HUES48 (cell line): ENCODE data around the gene BRD8.
A peak's percentile ranks its signal among the peaks of the same experiment; 100 is the strongest.
"Not testable (repeated sequence)": the region's sequence is repeated elsewhere in the genome, so short reads cannot be mapped to it uniquely, and the experiment has no call there.

Source experiments
- H3K27ac ChIP-seq: one replicate; pipeline ENCODE4 v1.7.0; 2013; ENCODE audit warnings: low read depth, low read length, inconsistent platforms
- H3K27me3 ChIP-seq: 2 replicates; pipeline ENCODE4 v1.6.1; 2013; ENCODE audit warnings: mild to moderate bottlenecking, low read length; ENCODE audit not compliant: control insufficient read depth, insufficient read depth
- H3K36me3 ChIP-seq: 2 replicates; pipeline ENCODE4 v1.6.1; 2013; ENCODE audit warnings: low read length; ENCODE audit not compliant: control insufficient read depth, insufficient read depth
- H3K4me1 ChIP-seq: 2 replicates; pipeline ENCODE4 v1.6.1; 2013; ENCODE audit warnings: mild to moderate bottlenecking, low read length; ENCODE audit not compliant: control insufficient read depth, insufficient read depth
- H3K4me3 ChIP-seq: 2 replicates; pipeline ENCODE4 v1.5.1; 2013; ENCODE audit warnings: mild to moderate bottlenecking, low read depth, low read length
- H3K9ac ChIP-seq: 2 replicates; pipeline ENCODE4 v1.6.1; 2013; ENCODE audit warnings: mild to moderate bottlenecking, low read depth, low read length, moderate library complexity
- H3K9me3 ChIP-seq: 2 replicates; pipeline ENCODE4 v1.6.1; 2013; ENCODE audit warnings: low read length; ENCODE audit not compliant: control insufficient read depth, insufficient read depth

The BRD8 gene, protein sequence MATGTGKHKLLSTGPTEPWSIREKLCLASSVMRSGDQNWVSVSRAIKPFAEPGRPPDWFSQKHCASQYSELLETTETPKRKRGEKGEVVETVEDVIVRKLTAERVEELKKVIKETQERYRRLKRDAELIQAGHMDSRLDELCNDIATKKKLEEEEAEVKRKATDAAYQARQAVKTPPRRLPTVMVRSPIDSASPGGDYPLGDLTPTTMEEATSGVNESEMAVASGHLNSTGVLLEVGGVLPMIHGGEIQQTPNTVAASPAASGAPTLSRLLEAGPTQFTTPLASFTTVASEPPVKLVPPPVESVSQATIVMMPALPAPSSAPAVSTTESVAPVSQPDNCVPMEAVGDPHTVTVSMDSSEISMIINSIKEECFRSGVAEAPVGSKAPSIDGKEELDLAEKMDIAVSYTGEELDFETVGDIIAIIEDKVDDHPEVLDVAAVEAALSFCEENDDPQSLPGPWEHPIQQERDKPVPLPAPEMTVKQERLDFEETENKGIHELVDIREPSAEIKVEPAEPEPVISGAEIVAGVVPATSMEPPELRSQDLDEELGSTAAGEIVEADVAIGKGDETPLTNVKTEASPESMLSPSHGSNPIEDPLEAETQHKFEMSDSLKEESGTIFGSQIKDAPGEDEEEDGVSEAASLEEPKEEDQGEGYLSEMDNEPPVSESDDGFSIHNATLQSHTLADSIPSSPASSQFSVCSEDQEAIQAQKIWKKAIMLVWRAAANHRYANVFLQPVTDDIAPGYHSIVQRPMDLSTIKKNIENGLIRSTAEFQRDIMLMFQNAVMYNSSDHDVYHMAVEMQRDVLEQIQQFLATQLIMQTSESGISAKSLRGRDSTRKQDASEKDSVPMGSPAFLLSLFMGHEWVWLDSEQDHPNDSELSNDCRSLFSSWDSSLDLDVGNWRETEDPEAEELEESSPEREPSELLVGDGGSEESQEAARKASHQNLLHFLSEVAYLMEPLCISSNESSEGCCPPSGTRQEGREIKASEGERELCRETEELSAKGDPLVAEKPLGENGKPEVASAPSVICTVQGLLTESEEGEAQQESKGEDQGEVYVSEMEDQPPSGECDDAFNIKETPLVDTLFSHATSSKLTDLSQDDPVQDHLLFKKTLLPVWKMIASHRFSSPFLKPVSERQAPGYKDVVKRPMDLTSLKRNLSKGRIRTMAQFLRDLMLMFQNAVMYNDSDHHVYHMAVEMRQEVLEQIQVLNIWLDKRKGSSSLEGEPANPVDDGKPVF

DNA sequence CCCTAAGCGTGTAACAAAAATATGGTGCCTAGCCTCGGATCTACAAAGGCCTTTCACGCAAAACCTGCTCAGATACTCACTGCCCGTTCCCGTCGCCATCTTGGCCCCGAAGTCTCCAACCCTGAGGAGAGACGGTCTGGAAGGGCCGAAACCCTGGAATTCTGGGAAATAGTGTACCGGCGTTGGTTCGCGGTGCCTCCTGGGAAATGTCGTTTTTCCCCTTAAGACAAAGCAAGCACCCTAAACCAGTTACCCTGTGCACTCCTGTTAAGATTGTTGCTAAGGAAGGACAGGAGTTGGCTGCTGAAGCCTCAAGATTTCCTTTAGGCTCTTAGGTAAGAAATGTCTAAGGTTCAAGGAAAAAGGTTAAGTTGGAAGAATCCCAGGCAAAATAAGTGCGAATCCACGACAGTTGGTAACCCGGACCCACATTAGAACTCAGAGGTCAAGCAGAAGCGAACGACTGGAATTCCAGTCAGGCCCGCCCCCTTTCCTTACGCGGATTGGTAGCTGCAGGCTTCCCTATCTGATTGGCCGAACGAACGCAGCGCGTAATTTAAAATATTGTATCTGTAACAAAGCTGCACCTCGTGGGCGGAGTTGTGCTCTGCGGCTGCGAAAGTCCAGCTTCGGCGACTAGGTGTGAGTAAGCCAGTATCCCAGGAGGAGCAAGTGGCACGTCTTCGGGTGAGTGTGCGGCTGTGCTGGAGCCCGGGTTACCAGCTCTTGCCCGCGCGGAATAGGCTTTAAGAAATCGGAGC lies at the start of gene BRD8, which contains the start of gene KIF20A:
TSS of gene BRD8 (minus strand) at position 115 of the 761 bp plus-strand sequence. CDS start at position 99, 16 bp downstream.
TSS of gene KIF20A (plus strand) at position 597 of the 761 bp plus-strand sequence. CDS start 569 bp downstream, outside the sequence.
- Histone ChIP-seq H3K27ac (peak within 1 kb of the TSS; percentile 92), H3K9ac (peak within 1 kb of the TSS; percentile 88), H3K4me3 (peak within 1 kb of the TSS; percentile 87), H3K27me3 (no peaks in the 10 kb centered on the region), H3K4me1 (0 out of 2 replicates have a peak, but pooled peaks cover 3% of the 10 kb centered on the region), H3K36me3 (peaks cover 60% of the 10 kb centered on the region), H3K9me3 (no peaks in the 10 kb centered on the region)

DNA sequence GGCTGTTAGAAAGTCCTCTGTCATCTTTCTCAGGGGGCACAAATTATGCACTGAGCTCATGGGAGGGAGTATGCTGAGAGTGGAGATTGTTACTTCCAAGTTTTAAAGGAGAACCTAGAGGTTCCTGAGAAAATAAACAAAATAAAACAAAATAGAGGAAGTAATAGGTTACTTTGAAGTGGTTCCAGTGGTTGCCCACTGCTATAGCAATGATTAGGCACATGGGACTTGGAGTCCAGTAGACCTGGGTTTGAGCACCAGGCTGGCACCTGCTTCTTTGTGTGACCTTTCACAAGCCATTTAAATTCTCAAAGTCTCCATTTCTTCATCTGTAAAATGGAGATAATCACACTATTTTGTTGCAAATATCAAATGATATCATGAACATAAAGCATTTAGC lies 48.5 kb upstream of the BRD8 start:
- Histone ChIP-seq H3K4me1 (no peaks in the 10 kb centered on the region), H3K36me3 (no peaks in the 10 kb centered on the region), H3K27ac (no peak overlapping the region), H3K9ac (no peak overlapping the region), H3K27me3 (no peaks in the 10 kb centered on the region), H3K4me3 (no peak overlapping the region), H3K9me3 (no peaks in the 10 kb centered on the region)

DNA sequence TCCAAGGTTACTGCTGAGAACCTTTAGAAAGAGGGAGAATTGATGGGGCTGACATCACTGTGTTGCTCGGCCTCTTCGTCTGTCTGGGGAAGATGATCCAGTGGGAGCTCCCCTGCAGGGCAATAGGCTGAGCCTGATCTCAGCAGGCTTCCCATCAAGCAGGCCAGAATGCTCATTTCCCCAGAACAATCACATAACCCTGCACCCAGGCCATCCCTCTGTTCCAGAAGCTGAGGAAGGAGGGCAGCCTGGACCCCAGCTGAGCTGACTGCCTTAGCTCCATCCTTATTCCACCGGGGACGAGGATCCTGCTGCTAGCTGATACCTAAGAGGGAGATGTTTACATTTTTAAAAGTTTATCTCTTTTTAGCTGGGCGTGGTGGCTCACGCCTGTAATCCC lies 46.3 kb upstream of the BRD8 start:
- no peak overlapping the region for H3K27ac ChIP-seq
- H3K9me3 ChIP-seq = no peaks in the 10 kb centered on the region
- H3K36me3 ChIP-seq = no peaks in the 10 kb centered on the region
- H3K27me3 ChIP-seq = no peaks in the 10 kb centered on the region
- H3K4me3 ChIP-seq = no peak overlapping the region
- no peaks in the 10 kb centered on the region for H3K4me1 ChIP-seq
- H3K9ac ChIP-seq = no peak overlapping the region

DNA sequence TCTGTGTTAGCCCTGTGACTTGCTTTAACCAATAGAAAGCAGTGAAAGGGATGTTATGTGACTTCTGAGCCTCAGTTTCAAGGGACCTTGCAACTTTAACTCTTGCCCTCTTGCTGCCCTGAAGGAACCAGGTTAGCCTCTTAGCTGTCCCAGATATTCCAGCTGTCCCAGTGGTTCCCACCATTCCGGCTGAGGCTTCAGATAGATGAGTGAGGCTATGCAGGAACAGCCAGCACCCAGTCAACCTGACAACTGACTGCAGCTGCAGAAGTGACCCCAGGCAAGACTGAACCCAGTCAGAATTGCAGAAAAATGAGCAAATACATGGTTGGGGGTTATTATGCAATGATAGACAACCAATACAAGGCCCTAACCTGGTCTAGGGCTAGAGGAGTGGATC lies 45.1 kb upstream of the BRD8 start:
- Histone ChIP-seq H3K27ac (no peak overlapping the region), H3K36me3 (no peaks in the 10 kb centered on the region)

GRCh38 chr5:138216799-138217198 lies 38.4 kb upstream of the BRD8 start:
- Histone ChIP-seq H3K4me1 (0 out of 2 replicates have a peak, but pooled peaks cover 2% of the 10 kb centered on the region), H3K27ac (no peak overlapping the region), H3K9ac (no peak overlapping the region), H3K27me3 (no peaks in the 10 kb centered on the region), H3K4me3 (no peak overlapping the region), H3K9me3 (peaks cover 3% of the 10 kb centered on the region; the same call in 1 of the 2 replicates), H3K36me3 (no peaks in the 10 kb centered on the region)

More for the DNA sequence above, 45.1 kb upstream of the BRD8 start:
- Histone ChIP-seq H3K9ac (no peak overlapping the region), H3K4me3 (no peak overlapping the region), H3K9me3 (peaks cover 3% of the 10 kb centered on the region; the same call in 1 of the 2 replicates), H3K4me1 (no peaks in the 10 kb centered on the region), H3K27me3 (no peaks in the 10 kb centered on the region)

- peak within 1 kb of the TSS; percentile 89 for H3K27ac ChIP-seq
Measured at GRCh38 chr5:138213161-138214029, 35.0 kb upstream of the BRD8 start, which contains the start of gene CDC23. CDC23 (minus strand) TSS chr5:138213323; CDS start chr5:138213312, 11 bp downstream.

DNA sequence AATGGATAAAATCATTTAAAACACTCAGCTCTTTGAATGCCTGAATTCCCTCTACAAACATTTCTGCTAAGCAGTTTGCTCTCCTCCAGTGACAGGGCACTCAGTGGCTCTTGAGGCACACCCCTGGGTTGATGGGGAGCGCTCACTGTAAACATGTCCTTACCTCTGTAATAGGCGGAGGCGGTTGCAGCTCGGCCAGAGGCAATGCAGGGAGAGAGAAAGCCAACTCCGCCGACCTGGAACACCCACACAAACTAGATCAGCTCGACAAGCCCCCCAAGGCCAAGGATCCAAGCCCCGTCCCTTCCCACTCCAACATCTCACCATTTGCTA lies 34.4 kb upstream of the BRD8 start:
- Histone ChIP-seq H3K4me1 (0 out of 2 replicates have a peak, but pooled peaks cover 2% of the 10 kb centered on the region), H3K27ac (peak overlapping the region; percentile 89), H3K4me3 (peak overlapping the region; percentile 97), H3K36me3 (peaks cover 19% of the 10 kb centered on the region), H3K27me3 (no peaks in the 10 kb centered on the region), H3K9ac (peak overlapping the region; percentile 94), H3K9me3 (no peaks in the 10 kb centered on the region)

More at GRCh38 chr5:138213161-138214029, 35.0 kb upstream of the BRD8 start, which contains the start of gene CDC23:
- Histone ChIP-seq H3K4me1 (0 out of 2 replicates have a peak, but pooled peaks cover 2% of the 10 kb centered on the region), H3K9me3 (no peaks in the 10 kb centered on the region), H3K36me3 (peaks cover 15% of the 10 kb centered on the region), H3K9ac (peak within 1 kb of the TSS; percentile 94), H3K4me3 (peak within 1 kb of the TSS; percentile 97), H3K27me3 (no peaks in the 10 kb centered on the region)

DNA sequence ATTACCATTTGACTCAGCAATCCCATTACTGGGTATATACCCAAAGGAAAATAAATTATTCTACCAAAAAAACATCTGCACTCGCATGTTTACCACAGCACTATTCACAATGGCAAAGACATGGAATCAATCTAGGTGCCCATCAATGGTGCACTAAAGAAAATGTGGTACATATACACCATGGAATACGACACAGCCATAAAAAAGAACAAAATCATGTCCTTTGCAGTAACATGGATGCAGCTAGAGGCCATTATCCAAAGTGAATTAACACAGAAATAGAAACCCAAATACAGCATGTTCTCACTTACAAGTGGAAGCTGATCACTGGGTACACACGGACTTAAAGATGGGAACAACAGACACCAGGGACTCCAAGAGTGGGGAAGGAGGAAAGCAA lies 32.6 kb upstream of the BRD8 start:
- no peaks in the 10 kb centered on the region for H3K9me3 ChIP-seq
- H3K27ac ChIP-seq = no peak overlapping the region
- H3K36me3 ChIP-seq = peaks cover 30% of the 10 kb centered on the region
- H3K9ac ChIP-seq = no peak overlapping the region
- no peaks in the 10 kb centered on the region for H3K27me3 ChIP-seq
- H3K4me1 ChIP-seq = 0 out of 2 replicates have a peak, but pooled peaks cover 2% of the 10 kb centered on the region
- H3K4me3 ChIP-seq = no peak overlapping the region

DNA sequence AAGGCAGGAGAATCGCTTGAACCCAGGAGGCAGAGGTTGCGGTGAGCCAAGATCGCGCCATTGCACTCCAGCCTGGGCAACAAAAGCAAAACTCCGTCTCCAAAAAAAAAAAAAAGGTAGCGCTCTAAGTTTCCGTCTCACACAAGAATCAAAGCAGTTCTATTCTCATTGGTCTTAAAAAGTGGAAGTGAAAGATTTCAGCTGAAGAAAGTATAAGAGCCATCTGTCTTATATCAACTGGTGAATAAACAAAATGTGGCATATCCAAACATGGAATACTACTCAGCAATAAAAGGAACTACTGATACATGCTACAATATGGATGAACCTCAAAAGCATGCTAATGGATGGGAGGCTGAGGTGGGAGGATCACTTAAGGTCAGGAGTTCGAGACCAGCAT lies 15.4 kb upstream of the BRD8 start:
- H3K27ac ChIP-seq, H3K4me1 ChIP-seq, H3K27me3 ChIP-seq, H3K9me3 ChIP-seq, H3K9ac ChIP-seq, H3K4me3 ChIP-seq: not testable (repeated sequence)
- peaks cover 82% of the 10 kb centered on the region for H3K36me3 ChIP-seq
